GM19438 (cell line): ENCODE measurements around the gene NPAS3.

Experiments
- ATAC-seq: cut with Tn5 transposase; IDR thresholded peaks from one replicate; pipeline ENCODE4 v1.9.1; 2021; ENCODE audit warnings: low read depth; ENCODE audit not compliant: unreplicated experiment

The NPAS3 gene

GRCh38 chr14:33590891-33591630, 652.4 kb downstream of the NPAS3 start:
- ATAC-seq = no peak

DNA sequence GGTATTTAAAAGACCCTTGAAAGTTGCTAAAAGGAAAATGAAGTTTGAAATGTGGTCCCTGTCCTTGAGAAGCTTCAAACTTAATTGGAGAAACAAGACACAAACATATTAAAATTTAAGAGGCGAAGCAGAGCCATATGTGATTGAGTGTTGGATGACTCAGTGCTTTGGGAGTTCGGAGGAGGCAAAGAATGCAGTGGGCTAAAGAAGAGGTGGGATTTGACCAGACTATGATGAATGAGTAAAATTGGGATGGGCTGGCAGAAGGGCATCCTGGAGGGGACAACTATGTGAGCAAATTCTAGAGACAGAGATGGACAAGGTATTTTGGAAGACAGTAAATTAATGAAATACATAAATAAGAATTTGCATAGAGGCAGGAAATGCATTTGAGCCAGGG, 653.6 kb downstream of the NPAS3 start:
- ATAC-seq = no peak

DNA sequence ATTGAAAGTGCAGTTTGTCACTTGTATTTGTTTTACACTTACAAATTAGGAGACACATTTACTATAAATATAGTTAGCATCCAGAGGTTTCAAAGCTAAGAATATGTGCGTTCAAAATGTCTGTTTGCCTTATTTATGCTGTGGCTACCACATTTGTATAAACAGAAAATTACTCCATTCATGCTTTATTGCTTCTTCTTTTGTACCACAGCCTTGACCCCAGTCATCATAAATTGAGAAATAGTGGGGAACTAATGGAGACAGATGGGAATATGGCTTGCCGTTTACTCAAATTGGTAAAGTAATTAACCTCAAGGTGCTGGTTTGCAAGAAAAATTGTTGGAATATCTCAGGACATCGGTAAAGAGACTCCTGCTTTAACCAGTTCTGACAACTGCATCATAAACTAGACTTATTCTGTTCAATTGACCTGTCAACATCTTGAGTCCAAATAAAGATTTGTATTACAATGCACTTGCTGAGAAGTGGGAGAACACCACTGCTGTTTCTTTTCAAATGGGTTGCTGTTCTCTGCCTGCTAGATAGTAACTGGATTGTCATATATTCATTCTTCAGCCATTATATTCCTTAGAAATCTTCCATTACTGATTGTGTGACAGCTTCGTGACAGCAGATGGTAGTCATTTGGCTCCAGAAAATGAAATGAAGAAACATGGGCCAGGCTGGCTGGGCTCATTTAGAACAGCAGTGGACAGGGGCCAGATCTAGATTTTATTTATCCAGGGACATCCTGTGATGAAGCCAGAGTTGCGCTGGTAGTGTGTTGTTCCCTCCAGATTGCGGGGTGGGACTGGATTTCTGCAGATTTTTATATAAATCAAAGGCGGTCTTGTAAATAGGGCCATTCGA, 657.8 kb downstream of the NPAS3 start:
- ATAC-seq = no peak

DNA sequence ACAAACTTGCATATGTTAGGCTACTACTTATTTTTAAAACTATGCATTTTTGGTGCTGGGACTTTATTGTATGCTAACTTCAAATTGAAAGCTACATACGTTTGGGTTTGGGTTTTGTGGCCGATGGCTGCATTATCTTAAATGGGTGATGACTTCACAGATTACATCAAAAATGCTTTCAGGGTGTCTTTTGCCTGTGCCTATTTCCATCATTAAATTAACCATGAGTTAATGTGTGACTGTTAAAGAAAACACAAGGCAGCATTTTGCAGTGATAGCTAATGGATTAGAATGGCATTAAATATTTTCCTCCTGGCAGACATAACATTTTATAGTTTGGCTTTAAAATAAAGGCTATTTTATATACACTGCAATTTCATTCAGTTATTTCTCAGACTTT, 659.9 kb downstream of the NPAS3 start:
- ATAC-seq = no peak

GRCh38 chr14:33602396-33602795, 663.7 kb downstream of the NPAS3 start:
- no peak for ATAC-seq

GRCh38 chr14:33606591-33606990, 667.9 kb downstream of the NPAS3 start:
- ATAC-seq = no peak

DNA sequence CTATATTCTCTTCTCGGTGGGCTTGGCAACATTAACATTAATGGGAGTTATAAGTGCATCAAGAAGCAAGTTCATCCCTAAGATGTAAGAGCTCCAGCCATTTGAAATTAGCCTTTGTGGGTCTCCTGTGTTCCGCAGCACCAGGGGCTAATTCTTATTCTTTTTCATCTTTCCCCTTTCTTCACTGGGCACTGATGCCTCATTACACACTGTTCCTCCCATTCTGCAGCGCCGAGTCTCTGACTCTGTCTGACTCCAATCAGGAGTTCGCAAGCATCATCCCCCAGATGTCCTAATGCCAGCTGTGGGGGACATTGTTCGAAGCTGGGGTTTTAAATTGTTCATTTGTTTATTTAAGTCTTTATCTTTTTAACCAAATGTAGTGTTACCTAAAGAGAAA, 670.9 kb downstream of the NPAS3 start:
- ATAC-seq = no peak

DNA sequence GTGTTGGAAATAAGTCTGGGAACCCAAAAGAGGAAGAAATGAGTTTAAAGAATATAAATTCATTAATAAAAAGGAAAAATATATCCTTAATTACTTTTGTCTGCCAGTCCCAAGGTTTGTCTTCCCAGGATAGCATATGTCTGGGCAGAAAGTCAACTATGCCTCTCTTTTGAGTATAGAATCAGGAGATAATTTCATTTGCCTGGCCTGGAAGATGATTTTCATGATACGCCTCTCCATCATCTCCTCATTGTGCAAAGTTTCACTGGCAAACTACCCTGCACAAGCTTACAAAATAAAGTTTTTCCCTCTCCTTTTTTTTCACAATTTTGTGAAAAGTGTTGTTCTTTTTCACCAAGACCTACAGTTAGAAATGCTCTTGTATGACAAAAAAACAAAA, 671.4 kb downstream of the NPAS3 start:
- no peak for ATAC-seq

GRCh38 chr14:33611405-33612196, 672.9 kb downstream of the NPAS3 start:
- ATAC-seq = no peak

DNA sequence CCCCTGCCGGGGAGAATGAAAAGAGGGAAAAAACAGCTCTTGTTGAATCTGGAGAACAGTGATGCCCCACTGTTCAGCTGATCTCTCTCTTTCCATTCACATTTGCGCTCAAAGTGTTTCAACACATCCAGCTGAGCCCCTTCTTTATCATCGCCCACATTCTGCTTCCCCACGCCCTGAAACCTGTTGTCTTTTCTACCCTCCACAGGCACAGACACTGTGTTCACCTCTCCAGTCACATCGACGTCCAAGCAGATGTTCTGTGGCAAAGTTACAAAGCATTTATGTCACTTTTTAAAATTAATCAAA, 673.5 kb downstream of the NPAS3 start:
- no peak for ATAC-seq

GRCh38 chr14:33617154-33617553, 678.5 kb downstream of the NPAS3 start:
- no peak for ATAC-seq

- no peak for ATAC-seq
Observed at GRCh38 chr14:33618361-33619105, 679.9 kb downstream of the NPAS3 start.

DNA sequence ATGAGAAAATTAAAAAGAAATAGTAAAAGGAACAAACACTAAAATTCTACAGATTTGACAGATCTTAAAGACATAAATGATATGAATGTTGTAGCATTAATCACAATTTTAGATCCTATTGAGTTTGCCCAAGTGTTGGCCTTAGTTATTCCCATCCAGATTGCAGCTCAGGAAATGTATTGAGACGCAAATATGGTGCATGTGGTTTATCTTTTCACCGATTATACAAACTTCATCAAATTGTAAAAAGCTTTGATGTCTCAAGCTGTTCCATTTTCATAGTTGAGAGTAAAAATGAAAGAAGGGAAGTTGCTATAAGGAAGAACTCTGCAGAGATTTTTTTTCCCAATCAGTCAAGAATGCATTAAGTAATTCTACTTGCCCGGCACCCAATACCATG, 683.8 kb downstream of the NPAS3 start:
- ATAC-seq = no peak

- ATAC-seq = no peak
Observed at GRCh38 chr14:33629792-33630191, 691.1 kb downstream of the NPAS3 start.

GRCh38 chr14:33631021-33631420, 692.3 kb downstream of the NPAS3 start:
- ATAC-seq = no peak

DNA sequence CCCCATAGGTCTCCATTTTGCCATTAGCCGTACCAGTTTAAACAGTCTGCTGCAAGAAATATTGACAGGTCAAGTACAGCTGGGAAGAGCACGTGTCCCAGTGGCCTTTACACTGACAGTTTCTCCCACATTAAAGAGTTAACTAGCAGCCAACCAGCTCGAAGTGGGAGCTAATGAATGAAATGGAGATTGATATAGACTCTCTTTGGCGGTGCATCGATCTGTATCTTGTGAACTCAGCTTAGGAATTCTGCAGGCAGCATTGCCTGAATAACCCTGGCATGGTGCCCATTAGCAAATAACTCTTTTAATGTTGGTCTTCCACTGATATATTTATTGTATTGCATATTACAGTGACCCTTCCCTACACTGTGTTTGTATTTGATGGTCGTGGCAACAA, 692.8 kb downstream of the NPAS3 start:
- no peak for ATAC-seq

- no peak for ATAC-seq
Observed at GRCh38 chr14:33634631-33635030, 696.0 kb downstream of the NPAS3 start.

GRCh38 chr14:33636716-33637115, 698.0 kb downstream of the NPAS3 start:
- no peak for ATAC-seq

GRCh38 chr14:33642080-33642479, 703.4 kb downstream of the NPAS3 start:
- ATAC-seq = no peak

GRCh38 chr14:33642691-33643244, 704.1 kb downstream of the NPAS3 start:
- no peak for ATAC-seq
